CD1c-positive myeloid dendritic cell (primary cell): ENCODE results near the gene MAP4K3.
"Not testable (repeated sequence)": the region's sequence is repeated elsewhere in the genome, so short reads cannot be mapped to it uniquely, and the experiment has no call there.

Experiments used
- DNase-seq: peaks from one replicate; pipeline ENCODE4 v3.0.0-alpha.2; 2016; ENCODE audit errors: extremely low spot score

The MAP4K3 gene

DNA sequence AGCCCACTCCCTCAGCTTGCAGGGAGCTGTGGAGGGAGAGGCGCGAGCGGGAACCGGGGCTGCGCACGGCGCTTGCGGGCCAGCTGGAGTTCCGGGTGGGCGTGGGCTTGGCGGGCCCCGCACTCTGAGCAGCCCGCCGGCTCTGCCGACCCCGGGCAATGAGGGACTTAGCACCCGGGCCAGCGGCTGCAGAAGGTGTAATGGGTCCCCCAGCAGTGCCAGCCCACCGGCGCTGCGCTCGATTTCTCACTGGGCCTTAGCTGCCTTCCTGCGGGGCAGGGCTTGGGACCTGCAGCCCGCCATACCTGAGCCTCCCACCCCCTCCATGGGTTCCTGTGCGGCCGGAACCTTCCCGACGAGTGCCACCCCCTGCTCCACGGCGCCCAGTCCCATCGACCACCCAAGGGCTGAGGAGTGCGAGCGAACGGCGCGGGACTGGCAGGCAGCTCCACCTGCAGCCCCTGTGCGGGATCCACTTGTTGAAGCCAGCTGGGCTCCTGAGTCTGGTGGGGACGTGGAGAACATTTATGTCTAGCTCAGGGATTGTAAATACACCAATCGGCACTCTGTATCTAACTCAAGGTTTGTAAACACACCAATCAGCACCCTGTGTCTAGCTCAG is 192.7 kb downstream of the MAP4K3 start:
- DNase-seq: not testable (repeated sequence)

- DNase-seq: peak; percentile 18
Measured at GRCh38 chr2:39243469-39244123, 193.5 kb downstream of the MAP4K3 start, which contains the start of gene CDKL4. CDKL4 (minus strand) TSS chr2:39243970.

GRCh38 chr2:39241588-39241987 is 195.5 kb downstream of the MAP4K3 start:
- no peak for DNase-seq

DNA sequence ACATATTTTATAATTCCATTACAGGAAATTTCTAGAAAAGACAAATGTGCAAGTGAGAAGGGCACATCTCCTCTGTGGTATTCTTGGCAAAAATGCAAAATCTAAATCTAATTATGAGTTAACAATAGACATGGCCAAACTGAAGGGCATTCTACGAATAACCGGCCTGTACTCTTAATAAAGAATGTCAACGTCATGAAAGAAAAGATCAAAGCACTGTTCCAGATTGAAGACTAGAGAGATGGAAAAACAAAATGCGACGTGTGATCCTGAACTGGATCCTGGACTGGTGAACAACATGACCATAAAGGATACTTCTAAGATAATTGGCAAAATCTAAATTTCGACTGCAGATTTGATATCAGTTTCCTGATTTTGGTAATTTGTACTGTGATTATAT is 196.3 kb downstream of the MAP4K3 start:
- DNase-seq: no peak

GRCh38 chr2:39234754-39235153 is 202.3 kb downstream of the MAP4K3 start:
- no peak for DNase-seq

GRCh38 chr2:39232141-39232540 is 204.9 kb downstream of the MAP4K3 start:
- no peak for DNase-seq

GRCh38 chr2:39228413-39229209 is 208.5 kb downstream of the MAP4K3 start:
- DNase-seq: no peak

GRCh38 chr2:39227628-39228412 is 209.3 kb downstream of the MAP4K3 start:
- peak; percentile 66 for DNase-seq

- DNase-seq: no peak
Measured at GRCh38 chr2:39225567-39225966, 211.5 kb downstream of the MAP4K3 start.

DNA sequence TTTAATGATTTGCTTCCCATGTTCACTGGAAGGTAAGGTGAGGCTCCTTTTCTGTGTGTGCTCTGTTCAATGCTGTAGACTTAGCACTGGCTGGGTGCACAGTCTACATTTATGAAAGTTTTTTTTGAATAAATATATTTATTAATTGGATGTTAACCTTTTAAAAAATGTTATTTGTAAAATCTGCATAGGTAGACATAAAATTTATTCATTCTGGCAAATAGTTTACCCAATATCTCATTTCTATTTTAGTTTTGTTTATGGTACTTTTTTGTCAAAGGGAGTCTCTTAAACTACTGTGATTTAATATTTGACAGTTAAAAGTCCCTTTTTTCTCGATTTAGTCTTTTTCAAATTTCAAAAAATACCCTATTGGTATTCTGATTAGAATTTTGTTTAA is 213.2 kb downstream of the MAP4K3 start:
- no peak for DNase-seq

DNA sequence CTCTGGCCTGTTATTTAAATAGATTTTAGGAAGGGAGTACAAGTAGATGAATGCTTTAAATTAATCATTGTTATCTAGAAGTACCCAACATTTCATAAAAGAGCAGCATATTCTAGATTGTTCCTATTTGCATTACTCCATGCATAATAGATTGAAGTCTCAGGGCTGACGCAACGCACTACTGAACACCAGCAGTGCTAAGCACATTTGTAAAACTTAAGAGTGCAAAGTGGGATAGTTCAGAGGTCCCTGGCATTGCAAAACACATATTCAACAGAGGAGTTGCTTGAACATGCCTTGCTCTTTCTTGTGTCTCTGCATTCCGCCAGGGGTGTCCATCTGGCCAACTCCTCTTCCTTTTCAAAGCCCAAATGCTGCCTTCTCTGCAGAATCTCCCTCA is 215.6 kb downstream of the MAP4K3 start:
- DNase-seq: no peak

DNA sequence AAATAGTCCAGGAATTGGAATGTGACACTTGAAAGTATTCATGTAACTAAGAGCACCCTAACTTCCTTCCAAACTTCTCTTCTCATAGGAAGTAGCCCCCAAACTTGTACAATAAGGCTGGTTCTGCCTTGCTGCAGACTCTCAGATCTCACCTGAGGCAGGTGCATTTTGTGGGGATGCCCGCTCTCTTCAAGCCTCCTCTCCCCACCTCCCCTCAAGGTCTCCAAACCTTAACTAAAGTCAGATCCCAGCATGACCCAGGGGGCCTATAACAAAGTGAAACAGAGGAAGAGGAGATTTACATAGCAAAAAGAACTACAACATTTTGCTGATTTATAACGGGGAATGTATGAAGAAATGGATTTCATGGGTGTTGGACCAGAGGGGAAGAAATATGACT is 216.9 kb downstream of the MAP4K3 start:
- DNase-seq: no peak

- DNase-seq: no peak
Measured at GRCh38 chr2:39218391-39218790, 218.7 kb downstream of the MAP4K3 start.

GRCh38 chr2:39217192-39217550 is 219.9 kb downstream of the MAP4K3 start:
- DNase-seq: no peak

- peak; percentile 36 for DNase-seq
Measured at GRCh38 chr2:39216346-39217191, 220.5 kb downstream of the MAP4K3 start.

DNA sequence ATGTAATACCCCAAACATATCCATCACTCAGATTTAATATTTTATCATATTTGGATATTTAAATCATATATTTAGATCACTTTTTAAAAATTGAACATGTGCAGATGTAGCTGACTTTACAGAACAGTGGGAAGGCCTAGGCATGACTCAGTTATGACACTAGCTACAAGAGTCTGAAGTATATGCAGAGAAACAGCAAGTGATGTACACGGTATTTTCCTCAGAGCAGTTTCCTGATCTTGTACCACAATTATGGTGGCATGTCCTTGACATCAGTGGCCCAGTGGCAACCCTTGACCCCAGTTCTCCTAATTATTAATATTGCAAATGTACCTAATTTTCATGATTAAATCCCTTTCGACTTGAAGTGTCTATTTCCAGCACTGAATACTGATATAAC is 221.5 kb downstream of the MAP4K3 start:
- no peak for DNase-seq

DNA sequence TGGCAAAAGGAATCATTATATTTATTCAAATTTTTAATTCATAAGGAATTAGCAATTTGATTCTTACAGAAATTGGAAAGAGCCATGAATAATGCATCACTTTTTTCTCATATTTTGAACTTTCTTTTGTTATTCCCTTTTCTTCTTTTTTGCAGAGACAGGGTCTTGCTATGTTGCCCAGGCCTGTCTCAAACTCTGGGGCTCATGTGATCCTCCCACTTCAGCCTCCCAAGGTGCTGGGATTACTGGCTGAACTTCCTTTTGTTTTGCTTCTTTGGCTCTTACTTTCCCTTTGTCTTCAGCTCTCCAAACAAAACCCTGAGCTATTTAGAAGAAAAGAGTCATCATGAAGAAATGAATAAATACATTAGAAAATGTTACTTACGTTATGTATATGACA is 224.1 kb downstream of the MAP4K3 start:
- DNase-seq: no peak

DNA sequence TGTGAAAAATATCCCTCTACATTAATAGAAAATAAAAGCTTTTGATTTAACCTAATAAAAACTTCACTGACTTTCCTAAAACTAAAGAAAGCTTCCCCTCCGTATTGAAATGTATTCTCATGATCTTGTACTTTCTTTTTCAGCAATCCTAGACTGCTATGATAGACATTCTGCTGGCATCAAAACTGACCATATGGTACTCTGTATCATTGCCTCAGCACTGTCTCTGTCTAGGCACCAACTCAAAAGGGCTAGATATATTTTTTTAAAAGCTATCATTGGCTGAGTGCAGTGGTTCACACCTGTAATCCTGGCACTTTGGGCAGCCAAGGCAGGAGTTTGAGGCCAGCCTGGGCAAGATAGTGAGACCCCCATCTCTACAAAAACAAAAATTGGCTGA is 226.2 kb downstream of the MAP4K3 start:
- no peak for DNase-seq

GRCh38 chr2:39203382-39203781 is 233.7 kb downstream of the MAP4K3 start:
- DNase-seq: no peak

DNA sequence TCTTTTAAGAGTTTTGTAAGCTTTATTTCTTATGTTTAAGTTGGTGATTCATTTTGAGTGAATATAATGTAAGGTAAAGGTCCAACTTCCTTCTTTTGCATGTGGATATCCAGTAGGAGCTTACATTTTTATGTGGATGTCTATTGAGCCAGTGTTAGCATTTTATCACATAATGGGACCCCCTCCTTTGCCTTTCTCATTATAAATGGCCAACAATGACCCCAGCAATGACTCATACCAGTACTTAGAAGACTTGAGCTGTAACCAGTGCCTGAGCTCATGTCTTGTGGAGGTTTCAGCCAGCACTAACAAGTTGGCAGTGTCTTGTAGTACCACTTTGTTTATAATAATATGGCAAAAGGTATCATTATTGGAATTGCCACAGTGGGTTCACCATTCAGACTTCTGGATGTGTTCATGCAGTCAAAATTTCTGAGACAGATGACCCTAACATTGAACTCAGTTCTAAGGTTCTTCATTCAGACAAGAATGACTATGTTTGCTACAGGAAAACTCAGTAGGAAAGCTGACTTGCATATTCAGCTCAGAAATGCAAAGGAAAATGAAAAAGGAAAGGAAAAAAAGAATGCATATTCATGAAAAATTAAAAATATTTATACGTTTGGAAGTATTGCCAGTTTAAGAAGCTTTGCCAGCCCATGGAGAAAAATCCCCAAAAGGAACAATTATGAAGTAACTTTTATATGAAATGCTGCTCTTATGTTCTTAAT is 234.3 kb downstream of the MAP4K3 start:
- DNase-seq: no peak
